ENCODE measurements around the gene CNTN2. TPM values are rescaled to one million over a fixed set of nuclear protein-coding genes. Genes with fewer than 3 reads are reported as not detected.
A peak's percentile ranks its signal among the peaks of the same experiment; 100 is the strongest.

The CNTN2 gene
- total and polyA plus RNA-seq, 2 experiments from 2014 or later, result 1.3 to 2.2 TPM

- TF ChIP-seq, protein P1, sequence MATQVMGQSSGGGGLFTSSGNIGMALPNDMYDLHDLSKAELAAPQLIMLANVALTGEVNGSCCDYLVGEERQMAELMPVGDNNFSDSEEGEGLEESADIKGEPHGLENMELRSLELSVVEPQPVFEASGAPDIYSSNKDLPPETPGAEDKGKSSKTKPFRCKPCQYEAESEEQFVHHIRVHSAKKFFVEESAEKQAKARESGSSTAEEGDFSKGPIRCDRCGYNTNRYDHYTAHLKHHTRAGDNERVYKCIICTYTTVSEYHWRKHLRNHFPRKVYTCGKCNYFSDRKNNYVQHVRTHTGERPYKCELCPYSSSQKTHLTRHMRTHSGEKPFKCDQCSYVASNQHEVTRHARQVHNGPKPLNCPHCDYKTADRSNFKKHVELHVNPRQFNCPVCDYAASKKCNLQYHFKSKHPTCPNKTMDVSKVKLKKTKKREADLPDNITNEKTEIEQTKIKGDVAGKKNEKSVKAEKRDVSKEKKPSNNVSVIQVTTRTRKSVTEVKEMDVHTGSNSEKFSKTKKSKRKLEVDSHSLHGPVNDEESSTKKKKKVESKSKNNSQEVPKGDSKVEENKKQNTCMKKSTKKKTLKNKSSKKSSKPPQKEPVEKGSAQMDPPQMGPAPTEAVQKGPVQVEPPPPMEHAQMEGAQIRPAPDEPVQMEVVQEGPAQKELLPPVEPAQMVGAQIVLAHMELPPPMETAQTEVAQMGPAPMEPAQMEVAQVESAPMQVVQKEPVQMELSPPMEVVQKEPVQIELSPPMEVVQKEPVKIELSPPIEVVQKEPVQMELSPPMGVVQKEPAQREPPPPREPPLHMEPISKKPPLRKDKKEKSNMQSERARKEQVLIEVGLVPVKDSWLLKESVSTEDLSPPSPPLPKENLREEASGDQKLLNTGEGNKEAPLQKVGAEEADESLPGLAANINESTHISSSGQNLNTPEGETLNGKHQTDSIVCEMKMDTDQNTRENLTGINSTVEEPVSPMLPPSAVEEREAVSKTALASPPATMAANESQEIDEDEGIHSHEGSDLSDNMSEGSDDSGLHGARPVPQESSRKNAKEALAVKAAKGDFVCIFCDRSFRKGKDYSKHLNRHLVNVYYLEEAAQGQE (IDR thresholded peaks at IDR 0.05; ENCODE audit: unreplicated experiment), result no peak
- TF ChIP-seq JUNB (IDR thresholded peaks at IDR 0.05; ENCODE audit: unreplicated experiment) (no peak), ZNF114 (CRISPR knock-in tag; IDR thresholded peaks at IDR 0.05) (no peak), EZH2 (IDR thresholded peaks at IDR 0.05; ENCODE audit: low read depth, unreplicated experiment) (no peak), NANOG (IDR thresholded peaks at IDR 0.05; ENCODE audit: borderline replicate concordance) (no peak), CREB1 (CRISPR knock-in tag; IDR thresholded peaks at IDR 0.05; ENCODE audit: low read depth) (no peak), POLR2AphosphoS5 (IDR thresholded peaks at IDR 0.05; ENCODE audit: low read depth) (no peak)
Measured at GRCh38 chr1:205025239-205025638, 17.8 kb upstream of the CNTN2 start (continued).

DNA sequence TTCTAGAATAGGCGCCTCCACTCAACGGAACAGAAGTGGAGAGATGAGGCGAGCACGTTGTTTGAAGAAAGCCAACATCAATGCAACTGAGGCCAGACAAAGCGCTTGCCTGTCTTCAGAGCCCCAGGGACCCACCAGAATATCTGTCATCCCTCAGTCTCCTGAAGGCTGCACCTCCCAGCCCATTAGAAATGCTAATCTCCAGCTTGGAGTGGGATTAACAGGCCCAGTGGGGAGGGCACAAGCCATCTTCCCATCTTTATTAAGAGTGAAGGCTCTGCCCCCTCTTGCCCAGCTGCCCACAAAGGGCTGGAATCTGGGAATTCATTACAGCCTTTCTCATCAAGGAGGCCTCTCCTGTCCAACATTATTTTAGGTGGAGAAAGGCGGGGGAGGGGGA is 16.8 kb upstream of the CNTN2 start:
- peaks cover 22% of the 10 kb centered on the region; the same call in 2 of the 3 replicates for H3K4me1 Mint-ChIP-seq
- DNase-seq (ENCODE audit: low spot score), result no peak
- no peak overlapping the region for H3K4me3 Mint-ChIP-seq
- TF ChIP-seq ETS1 (IDR thresholded peaks at IDR 0.05) (no peak), CREB1 (CRISPR knock-in tag; IDR thresholded peaks at IDR 0.05; ENCODE audit: low read depth) (no peak), NANOG (IDR thresholded peaks at IDR 0.05; ENCODE audit: borderline replicate concordance) (no peak), JUNB (IDR thresholded peaks at IDR 0.05; ENCODE audit: unreplicated experiment) (no peak), POLR2AphosphoS5 (IDR thresholded peaks at IDR 0.05; ENCODE audit: low read depth) (no peak), STAT1 (IDR thresholded peaks at IDR 0.05; ENCODE audit: unreplicated experiment) (no peak), ZNF331 (CRISPR knock-in tag; IDR thresholded peaks at IDR 0.05; ENCODE audit: low read depth) (no peak), ZNF114 (CRISPR knock-in tag; IDR thresholded peaks at IDR 0.05) (no peak)
- TF ChIP-seq, protein P2, sequence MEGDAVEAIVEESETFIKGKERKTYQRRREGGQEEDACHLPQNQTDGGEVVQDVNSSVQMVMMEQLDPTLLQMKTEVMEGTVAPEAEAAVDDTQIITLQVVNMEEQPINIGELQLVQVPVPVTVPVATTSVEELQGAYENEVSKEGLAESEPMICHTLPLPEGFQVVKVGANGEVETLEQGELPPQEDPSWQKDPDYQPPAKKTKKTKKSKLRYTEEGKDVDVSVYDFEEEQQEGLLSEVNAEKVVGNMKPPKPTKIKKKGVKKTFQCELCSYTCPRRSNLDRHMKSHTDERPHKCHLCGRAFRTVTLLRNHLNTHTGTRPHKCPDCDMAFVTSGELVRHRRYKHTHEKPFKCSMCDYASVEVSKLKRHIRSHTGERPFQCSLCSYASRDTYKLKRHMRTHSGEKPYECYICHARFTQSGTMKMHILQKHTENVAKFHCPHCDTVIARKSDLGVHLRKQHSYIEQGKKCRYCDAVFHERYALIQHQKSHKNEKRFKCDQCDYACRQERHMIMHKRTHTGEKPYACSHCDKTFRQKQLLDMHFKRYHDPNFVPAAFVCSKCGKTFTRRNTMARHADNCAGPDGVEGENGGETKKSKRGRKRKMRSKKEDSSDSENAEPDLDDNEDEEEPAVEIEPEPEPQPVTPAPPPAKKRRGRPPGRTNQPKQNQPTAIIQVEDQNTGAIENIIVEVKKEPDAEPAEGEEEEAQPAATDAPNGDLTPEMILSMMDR (conservative IDR thresholded peaks at IDR 0.05; ENCODE audit: low read depth in 2 of 2), result no peak
- TF ChIP-seq, protein P3, sequence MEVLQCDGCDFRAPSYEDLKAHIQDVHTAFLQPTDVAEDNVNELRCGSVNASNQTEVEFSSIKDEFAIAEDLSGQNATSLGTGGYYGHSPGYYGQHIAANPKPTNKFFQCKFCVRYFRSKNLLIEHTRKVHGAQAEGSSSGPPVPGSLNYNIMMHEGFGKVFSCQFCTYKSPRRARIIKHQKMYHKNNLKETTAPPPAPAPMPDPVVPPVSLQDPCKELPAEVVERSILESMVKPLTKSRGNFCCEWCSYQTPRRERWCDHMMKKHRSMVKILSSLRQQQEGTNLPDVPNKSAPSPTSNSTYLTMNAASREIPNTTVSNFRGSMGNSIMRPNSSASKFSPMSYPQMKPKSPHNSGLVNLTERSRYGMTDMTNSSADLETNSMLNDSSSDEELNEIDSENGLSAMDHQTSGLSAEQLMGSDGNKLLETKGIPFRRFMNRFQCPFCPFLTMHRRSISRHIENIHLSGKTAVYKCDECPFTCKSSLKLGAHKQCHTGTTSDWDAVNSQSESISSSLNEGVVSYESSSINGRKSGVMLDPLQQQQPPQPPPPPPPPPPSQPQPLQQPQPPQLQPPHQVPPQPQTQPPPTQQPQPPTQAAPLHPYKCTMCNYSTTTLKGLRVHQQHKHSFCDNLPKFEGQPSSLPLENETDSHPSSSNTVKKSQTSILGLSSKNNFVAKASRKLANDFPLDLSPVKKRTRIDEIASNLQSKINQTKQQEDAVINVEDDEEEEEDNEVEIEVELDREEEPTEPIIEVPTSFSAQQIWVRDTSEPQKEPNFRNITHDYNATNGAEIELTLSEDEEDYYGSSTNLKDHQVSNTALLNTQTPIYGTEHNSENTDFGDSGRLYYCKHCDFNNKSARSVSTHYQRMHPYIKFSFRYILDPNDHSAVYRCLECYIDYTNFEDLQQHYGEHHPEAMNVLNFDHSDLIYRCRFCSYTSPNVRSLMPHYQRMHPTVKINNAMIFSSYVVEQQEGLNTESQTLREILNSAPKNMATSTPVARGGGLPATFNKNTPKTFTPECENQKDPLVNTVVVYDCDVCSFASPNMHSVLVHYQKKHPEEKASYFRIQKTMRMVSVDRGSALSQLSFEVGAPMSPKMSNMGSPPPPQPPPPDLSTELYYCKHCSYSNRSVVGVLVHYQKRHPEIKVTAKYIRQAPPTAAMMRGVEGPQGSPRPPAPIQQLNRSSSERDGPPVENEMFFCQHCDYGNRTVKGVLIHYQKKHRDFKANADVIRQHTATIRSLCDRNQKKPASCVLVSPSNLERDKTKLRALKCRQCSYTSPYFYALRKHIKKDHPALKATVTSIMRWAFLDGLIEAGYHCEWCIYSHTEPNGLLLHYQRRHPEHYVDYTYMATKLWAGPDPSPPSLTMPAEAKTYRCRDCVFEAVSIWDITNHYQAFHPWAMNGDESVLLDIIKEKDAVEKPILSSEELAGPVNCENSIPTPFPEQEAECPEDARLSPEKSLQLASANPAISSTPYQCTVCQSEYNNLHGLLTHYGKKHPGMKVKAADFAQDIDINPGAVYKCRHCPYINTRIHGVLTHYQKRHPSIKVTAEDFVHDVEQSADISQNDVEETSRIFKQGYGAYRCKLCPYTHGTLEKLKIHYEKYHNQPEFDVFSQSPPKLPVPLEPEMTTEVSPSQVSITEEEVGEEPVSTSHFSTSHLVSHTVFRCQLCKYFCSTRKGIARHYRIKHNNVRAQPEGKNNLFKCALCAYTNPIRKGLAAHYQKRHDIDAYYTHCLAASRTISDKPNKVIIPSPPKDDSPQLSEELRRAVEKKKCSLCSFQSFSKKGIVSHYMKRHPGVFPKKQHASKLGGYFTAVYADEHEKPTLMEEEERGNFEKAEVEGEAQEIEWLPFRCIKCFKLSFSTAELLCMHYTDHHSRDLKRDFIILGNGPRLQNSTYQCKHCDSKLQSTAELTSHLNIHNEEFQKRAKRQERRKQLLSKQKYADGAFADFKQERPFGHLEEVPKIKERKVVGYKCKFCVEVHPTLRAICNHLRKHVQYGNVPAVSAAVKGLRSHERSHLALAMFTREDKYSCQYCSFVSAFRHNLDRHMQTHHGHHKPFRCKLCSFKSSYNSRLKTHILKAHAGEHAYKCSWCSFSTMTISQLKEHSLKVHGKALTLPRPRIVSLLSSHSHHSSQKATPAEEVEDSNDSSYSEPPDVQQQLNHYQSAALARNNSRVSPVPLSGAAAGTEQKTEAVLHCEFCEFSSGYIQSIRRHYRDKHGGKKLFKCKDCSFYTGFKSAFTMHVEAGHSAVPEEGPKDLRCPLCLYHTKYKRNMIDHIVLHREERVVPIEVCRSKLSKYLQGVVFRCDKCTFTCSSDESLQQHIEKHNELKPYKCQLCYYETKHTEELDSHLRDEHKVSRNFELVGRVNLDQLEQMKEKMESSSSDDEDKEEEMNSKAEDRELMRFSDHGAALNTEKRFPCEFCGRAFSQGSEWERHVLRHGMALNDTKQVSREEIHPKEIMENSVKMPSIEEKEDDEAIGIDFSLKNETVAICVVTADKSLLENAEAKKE (CRISPR knock-in tag; IDR thresholded peaks at IDR 0.05), result no peak

More for the DNA sequence above, 16.8 kb upstream of the CNTN2 start:
- ATAC-seq, result peak; percentile 70
- H3K4me1 ChIP-seq (ENCODE audit: insufficient read depth), result peaks cover 7% of the 10 kb centered on the region
- no peaks in the 10 kb centered on the region for H3K79me2 ChIP-seq (replicated peaks; ENCODE audit: insufficient read depth)
- H3K27me3 ChIP-seq (ENCODE audit: insufficient read depth), result no peaks in the 10 kb centered on the region
- no peak overlapping the region for H2AFZ ChIP-seq
- H3K9me2 ChIP-seq (ENCODE audit: insufficient read depth), result no peaks in the 10 kb centered on the region
- H4K20me1 ChIP-seq (replicated peaks; ENCODE audit: insufficient read depth), result no peaks in the 10 kb centered on the region; the same call in 1 of the 2 replicates
- H3K4me2 ChIP-seq, result 0 out of 2 replicates have a peak overlapping the region, but pooled peaks have one; percentile 48
- H3K27ac Mint-ChIP-seq, result no peak overlapping the region
- H3K4me3 ChIP-seq, result no peak overlapping the region
- H3K36me3 Mint-ChIP-seq (ENCODE audit: low read depth), result no peaks in the 10 kb centered on the region
- no peaks in the 10 kb centered on the region for H3F3A ChIP-seq (replicated peaks; ENCODE audit: low read depth)
- no peak overlapping the region for H3K27ac ChIP-seq (ENCODE audit: low read depth)
- H3K36me3 ChIP-seq (ENCODE audit: insufficient read depth), result no peaks in the 10 kb centered on the region
- H3K9me3 Mint-ChIP-seq, result no peaks in the 10 kb centered on the region
- peaks cover 8% of the 10 kb centered on the region for H3K27me3 Mint-ChIP-seq (ENCODE audit: insufficient read depth, low read depth, poor library complexity)

All from GM23338 (cell line).